HG03520 (cell line): ENCODE measurements around the gene SIGLEC15.
"Not testable (repeated sequence)": the region's sequence is repeated elsewhere in the genome, so short reads cannot be mapped to it uniquely, and the experiment has no call there.

Source experiments
- ATAC-seq: cut with Tn5 transposase; IDR thresholded peaks from one replicate; pipeline ENCODE4 v1.9.1; 2021; ENCODE audit warnings: mild to moderate bottlenecking, moderate library complexity; ENCODE audit not compliant: unreplicated experiment

Gene SIGLEC15

DNA sequence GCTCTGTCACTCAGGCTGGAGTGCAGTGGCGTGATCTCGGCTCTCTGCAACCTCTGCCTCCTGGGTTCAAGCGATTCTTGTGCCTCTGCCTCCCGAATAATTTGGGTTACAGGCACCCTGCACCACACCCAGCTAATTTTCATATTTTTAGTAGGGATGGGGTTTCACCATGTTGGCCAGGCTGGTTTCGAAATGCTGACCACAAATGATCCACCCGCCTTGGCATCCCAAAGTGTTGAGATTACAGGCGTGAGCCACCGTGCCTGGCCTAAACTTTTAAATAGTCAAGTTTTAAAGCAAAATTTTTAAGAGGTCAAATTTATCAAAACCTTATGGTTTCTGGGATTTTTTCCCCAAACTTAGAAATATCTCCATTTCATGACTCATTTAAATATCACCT, 6.7 kb upstream of the SIGLEC15 start:
- ATAC-seq = not testable (repeated sequence)

DNA sequence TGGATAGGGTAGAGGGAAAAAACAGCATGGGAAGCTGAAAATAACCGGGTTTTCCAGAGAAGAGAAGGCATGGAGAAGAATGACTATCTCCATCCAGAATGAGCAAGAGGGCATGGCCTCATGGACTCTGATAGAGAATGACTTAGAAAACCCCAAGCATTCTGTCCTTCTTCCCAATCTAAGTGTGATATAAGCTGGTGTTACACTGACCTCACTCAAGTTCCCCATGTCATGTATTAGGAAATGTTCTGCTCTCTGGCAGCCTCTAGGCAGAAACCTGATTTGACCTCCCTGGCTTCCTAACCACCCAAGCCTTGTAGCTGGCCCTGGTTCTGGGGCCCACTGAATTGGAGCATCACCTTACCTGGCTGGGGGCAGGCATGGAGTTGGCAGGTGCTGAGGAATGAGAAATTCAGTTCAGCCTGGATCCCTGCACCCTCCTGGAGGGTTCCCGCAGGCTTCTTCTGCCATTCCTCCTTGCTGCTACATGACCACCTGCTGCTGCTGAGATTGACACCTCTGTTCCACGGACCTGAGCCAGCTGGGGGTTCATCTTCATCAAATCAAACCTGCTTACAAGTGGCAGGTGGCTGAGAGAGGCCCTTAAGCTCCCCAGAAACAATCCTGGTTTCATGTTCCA, 5.2 kb upstream of the SIGLEC15 start:
- no peak for ATAC-seq

DNA sequence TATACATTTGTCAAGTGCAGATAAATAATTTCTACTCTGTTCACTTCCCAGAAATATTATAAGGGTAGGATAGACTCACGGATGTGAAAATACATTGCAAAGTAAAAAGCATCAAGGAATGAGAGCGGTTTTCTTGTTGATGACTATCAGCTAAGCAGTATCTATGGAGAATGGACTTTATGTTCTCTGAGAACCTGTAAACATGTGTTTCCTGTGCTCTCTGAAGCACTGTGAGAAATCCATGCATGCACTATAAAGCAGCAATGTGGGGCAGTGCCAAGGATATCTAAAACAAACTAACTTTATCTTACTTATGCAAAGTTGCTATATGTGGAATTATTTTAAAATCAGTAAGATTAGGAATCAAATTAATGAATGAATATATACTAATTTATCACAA, 4.4 kb upstream of the SIGLEC15 start:
- no peak for ATAC-seq

DNA sequence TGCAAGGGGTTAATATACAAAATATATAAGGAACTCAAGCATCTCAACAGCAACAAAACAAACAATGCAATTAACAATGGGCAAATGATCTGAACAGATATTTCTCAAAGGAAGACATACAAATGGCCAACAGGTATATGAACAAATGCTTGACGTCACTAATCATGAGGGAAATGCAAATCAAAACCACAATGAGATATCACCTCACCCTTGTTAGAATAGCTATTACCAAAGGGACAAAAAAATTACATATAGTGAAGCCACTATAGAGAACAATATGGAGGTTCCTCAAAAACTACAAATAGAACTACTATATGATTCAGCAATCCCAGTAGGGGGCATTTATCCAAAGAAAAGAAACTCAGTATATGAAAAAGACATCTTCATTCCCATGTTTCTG, 3.8 kb upstream of the SIGLEC15 start:
- ATAC-seq = no peak

DNA sequence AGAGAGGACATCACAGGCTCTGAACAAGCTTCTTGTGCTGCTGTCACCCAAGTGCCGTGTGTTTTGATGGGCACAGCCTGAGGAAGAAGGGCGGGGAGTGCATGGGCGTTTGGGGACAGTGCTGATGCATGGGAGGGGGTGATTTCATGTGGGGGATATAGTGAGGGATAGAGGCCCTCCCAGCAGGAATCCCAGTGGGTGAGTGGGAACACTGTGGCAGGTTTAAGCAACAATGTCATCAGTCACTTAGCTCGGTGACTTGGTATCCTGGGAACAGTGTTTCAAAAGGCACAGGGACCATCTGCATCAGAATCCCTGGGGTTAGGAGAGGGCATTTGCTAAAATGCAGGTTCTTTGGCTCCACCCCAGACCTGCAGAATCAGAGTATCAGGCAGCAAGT, 609 bp downstream of the SIGLEC15 start:
- no peak for ATAC-seq

DNA sequence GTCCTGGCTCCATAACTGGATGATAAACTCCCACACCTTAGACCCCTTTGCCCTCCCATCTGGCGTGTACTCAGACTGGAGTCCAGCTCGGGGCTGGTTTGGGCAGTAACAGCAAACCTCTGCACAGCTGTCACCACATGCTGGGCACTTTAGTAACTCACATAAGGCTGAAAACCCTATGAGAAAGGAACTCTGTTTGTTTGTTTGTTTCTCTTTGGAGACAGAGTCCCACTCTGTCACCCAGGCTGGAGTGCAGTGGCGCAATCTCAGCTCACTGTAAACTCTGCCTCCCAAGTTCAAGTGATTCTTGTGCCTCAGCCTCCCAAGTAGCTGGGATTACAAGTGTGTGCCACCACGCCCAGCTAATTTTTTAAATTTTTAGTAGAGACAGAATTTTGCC, 1.2 kb downstream of the SIGLEC15 start:
- not testable (repeated sequence) for ATAC-seq

DNA sequence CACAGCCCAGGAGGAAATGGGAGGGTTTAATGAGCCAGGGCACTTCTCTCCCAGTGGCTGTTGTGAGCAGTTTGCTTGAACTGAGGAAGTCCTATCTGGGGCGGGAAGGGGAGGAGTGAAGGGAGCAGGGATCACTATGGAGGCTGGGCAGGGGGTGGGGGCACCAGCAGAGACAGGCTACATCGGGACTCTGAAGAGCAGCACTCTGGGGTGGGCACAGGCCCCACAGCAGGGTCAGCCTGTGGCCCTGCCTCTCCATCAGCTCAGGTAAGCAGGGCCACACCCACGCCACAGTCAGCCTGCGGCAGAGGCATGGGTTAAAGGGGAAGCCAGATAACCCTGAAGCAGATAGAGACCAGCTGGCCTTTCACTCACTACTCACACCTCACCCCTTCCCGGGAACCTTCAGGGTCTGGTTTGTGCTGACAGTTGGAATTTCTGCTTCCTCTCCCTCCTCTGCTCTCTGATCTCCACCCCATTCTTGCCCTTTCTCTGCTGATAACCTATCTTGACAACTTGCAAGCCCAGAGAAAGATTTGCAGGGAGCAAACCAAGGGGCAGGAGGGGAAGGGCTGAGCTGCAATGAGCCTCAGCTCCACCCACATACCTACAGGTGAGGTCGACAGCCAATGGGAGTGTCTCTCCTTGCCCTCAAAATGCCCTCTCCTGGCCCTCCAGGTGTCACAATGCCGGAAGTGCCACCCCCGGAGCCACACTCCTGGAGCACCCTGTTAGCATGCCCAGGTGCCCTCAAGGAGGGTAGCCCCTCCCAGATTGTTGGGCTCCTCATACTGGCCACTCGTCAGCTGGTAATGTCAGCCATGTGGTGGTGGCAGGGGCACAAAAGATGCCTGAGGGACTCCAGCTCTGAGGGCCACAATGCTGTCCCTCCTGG, 3.7 kb downstream of the SIGLEC15 start:
- no peak for ATAC-seq

DNA sequence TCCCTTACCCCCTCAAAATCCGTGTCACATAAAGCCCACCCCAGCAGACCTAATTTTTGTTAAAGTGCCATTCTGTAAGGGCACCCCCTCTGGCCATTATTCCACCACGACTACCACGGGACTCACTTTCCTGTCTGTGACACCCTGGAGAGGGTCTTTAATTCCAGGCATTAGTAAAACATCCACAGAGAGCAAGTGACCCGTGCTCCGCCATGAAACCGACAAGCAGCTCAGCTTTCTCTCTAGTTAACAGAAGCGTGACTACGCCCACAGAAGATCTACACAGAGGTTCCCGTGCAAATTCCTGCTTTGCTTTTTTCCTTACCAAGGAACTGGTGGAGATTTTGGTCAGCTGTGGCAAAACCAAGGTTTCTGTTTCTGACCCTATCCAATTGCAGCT, 4.4 kb downstream of the SIGLEC15 start:
- no peak for ATAC-seq

DNA sequence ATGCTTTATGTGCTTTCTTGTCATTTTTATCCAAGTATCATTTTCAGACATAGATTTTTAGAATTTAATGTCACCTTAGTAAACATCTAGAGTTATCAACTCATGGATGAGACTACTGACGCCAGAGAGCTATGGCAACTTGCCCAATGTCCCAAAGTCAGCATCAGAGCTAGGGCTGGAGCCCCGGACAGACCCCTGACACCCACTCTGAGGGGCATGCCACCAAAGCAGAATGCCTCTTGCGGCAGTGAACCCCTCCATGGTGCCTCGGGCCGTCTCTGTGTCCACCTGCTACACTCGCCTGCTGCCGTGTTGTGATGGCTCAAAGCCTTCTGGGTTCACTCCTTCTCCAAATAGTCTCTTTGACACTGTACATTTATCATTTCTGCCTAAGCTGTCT, 5.4 kb downstream of the SIGLEC15 start:
- no peak for ATAC-seq

DNA sequence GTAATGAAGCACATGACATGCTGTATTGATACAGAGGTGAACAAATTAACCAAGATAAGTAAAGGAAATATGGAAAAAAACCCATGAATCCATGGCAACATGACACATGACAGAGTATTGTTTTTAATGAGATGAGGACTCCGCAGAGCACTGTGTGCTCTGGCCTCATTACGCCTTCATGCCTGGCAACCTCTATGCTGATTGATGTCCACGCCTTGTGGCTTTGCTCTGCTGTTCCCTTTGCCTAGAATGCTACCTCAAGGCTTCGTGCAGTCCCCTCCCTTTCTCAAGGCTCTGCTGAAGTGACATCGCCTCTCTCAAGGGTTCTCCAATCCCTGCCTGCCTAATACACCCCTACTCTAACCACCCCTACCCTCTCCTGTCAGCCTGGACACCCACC, 8.4 kb downstream of the SIGLEC15 start:
- ATAC-seq = no peak

DNA sequence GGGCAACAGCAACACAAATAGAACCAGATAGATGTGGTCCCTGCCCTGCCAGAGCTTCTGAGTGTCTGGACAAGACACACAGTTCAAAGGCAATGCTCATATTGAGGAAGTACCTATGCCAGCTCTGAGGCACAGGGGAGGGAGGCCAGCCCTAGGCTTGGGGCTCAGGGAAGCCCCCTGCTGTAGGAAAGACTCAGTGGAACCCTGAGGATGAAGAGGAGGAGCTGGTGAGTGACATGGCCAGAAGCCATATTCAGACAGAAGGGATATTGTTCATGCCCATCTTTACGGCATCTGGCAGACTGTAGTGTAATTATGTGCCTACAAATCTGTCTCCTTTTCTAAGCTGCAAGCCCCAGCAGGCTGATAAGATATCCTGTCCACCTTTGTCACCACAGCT, 8.8 kb downstream of the SIGLEC15 start:
- ATAC-seq = no peak

DNA sequence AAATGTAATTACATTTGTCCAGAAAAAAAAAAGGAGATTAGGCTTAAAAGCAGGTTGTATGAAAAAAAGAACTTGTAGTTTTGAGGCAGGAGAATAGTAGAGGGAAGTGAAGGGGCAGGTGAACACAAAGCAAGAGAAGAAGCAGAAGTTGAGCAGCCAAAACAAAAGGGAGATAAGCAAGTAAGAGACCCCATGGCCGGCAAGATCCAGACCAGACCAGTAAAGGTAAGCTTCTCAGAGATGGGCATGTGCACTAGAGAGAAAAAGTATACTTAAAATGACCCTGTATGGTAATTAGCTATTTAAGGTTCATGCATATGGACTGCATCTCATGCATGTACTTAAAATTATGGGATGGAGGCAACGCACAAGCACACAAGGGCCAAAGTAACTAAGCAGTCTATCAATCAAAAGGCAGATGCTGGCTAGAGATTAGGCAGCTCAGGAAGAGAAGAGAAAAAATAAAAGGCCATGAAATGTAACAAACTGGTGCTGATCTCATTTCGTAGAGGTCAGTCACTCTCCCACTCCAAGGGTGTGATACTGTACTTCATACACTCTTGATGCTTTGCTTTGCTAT, 9.7 kb downstream of the SIGLEC15 start:
- ATAC-seq = no peak

DNA sequence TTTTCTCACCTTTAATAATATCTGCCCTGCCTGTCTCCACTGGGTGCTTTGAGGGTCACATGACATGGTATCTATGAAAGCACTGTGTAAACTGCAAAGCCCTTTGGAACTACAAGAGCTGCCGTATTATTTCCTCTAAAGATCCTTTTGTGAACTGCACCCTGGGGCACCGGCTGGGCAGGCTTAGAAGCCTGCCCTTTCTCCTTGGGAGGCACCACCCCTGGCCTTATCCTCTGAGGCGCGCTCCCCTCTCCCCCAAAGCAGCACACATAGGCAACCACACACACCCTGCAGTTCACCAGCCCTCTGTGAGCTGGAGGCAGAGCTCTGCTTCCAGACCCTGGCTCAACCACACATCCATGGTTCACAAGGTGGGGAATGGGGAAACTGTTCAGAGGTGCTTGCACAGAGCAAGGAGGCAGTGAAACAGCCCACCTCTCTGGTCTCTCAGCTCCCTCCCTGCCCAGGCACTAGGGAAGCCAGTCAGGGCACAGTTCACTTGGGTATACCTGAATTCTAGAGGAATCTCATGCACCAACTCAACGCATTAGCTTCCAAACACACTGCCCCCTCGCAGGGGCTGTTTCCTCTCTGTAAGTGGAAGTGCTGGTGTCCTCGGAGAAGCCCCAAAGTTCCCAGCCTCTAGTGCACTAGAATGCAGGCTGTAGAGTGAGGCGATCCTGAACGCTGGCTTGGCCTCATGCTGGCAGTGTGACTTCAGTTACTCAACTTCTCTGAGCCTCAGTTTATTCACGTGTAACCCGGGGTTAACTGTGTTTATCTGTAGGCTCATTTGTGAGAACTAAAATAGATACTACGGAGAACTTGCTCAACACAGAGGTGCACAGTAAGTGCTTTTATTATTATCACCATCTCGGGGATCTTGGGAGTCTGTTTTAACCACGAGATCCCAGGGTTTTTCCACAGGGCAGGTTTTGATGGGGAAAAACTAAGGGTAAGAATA, 11.0 kb downstream of the SIGLEC15 start:
- ATAC-seq = no peak

DNA sequence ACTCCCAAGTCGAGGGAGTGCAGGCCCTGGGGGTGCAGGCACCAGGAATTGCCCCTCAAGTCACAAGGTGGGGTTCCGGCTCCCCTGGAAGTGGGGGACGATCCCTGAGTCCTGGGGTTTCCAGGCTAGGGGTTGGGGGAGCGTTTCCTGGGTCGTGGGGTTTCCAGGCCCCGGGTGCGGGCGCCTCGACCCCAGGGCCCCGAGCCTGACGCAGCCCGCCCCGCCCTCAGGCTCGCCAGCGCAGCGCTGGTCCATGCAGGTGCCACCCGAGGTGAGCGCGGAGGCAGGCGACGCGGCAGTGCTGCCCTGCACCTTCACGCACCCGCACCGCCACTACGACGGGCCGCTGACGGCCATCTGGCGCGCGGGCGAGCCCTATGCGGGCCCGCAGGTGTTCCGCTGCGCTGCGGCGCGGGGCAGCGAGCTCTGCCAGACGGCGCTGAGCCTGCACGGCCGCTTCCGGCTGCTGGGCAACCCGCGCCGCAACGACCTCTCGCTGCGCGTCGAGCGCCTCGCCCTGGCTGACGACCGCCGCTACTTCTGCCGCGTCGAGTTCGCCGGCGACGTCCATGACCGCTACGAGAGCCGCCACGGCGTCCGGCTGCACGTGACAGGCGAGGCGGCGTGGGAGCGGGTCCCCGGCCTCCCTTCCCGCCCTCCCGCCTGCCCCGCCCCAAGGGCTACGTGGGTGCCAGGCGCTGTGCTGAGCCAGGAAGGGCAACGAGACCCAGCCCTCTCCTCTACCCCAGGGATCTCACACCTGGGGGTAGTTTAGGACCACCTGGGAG, 12.0 kb downstream of the SIGLEC15 start:
- no peak for ATAC-seq

DNA sequence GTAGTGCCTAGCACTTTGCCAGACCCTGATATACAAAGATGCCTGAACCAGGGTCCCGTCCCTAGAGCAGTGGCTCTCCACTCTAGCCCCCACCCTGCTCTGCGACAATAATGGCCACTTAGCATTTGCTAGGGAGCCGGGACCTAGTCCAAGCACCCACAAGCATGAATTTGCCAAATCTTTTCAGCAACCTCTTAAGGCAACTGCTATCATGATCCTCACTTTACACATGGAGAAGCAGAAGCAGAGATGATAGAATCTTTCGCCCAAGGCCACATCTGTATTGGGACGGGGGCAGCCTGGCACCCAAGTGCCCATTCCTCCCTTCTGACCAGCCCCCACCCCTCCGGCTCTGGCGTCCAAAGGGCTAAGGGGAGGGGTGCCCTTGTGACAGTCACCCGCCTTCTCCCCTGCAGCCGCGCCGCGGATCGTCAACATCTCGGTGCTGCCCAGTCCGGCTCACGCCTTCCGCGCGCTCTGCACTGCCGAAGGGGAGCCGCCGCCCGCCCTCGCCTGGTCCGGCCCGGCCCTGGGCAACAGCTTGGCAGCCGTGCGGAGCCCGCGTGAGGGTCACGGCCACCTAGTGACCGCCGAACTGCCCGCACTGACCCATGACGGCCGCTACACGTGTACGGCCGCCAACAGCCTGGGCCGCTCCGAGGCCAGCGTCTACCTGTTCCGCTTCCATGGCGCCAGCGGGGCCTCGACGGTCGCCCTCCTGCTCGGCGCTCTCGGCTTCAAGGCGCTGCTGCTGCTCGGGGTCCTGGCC, 13.0 kb downstream of the SIGLEC15 start:
- ATAC-seq = no peak

DNA sequence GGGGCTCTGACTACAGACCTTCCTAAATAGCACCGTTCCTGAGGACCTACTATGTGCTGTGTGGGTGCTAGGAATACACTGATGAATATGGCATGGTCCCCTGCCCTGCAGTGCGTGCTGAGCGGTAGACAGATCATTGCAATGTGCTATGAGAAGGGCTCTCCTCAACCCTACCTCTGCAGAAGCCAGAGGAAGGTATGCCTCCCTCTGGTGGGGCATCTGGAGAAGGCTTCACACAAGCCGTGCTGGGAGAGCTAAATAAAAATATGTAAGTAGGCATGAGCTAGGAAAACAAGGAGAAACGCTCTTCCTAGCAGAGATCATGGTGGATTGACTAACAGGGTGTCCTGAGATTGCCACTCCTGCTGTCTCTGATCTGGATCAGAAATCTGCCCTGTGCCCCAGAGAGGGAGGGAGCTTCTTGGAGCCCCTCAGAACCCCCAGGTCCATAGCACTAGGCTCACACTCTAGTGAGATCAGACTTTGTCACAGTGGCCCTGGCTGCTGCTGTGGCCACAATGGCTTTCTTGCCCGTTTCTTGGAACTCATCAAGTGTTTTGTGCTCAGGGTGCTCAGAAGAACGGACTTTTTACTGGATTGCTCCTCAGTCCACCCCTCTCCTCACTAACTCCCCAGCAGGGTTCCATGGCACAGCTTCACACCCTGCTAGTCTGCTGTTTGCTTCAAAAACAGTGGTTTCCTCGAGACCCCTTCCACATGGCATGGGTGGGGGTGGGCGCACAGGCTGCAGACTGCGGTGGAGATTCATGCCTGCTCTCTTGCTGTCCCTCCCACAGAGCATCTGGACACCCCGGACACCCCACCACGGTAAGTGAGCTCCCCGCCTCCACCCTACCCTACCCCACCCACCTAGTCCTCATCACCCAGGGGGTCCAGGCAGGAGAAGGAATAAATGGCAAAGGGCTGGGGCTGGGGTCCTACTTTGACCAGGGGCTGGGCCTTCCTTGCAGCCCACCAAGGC, 14.2 kb downstream of the SIGLEC15 start:
- no peak for ATAC-seq

DNA sequence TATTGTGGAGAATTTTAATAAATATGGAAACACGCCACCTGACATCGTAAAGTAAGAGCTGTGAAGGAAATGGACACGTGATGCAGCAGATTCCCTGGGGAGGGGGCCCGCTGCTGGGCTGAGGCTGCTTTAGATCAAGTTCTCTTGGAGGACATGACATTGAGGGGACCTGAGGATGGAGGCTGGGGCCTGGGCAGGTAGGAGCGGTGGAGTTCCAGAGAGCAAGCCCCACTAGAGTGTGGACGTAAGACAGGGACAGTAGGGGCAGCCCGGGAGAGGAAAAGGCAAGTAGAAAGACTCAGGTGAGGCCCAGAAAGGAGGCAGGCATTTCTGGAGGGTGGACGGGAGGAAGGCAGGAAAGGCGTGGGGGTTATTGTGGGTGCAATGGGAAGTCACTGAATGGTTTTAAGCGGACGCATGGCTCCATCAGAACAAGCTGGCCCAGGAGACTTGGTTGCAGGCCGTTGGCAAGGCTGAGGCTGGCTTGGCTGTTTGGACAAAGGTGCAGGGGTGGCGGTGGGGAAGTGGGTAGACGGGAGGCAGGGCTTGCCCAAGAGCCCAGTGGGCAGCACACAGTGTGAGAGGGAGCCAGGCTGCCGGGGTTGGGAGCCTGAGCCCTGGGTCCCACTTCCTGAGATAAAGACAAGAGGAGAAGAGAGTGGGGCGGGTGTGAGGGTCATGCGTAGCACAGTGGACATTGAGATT, 15.7 kb downstream of the SIGLEC15 start:
- ATAC-seq = no peak
